Lung (tissue), 12 donors: ENCODE data around the gene PSD2. TPM values are rescaled to one million over a fixed set of nuclear protein-coding genes. Genes with fewer than 3 reads are reported as not detected.

ENCODE experiments used
- ATAC-seq: fragments of 200-7000 bp; cut with Tn5 transposase; one replicate; pipeline ENCODE4 v1.9.1; 2020; ENCODE audit warnings: moderate number of reproducible peaks; ENCODE audit not compliant: insufficient read depth, low FRiP score
- DNase-seq, 3 donors: peaks; one replicate each; pipeline ENCODE4 v3.0.0-alpha.2; 2013 to 2017
- H3K27ac ChIP-seq, 2 donors: one replicate each; pipeline ENCODE4 v1.5.1; 2013; ENCODE audit warnings: mild to moderate bottlenecking in 2 of 2, moderate library complexity in 2 of 2, control low read depth in 1 of 2, inconsistent platforms in 1 of 2, low read depth in 1 of 2, low read length in 1 of 2
- H3K27me3 ChIP-seq, 3 donors: one replicate each; pipeline ENCODE4 v1.5.1; 2013; ENCODE audit warnings: low read length in 2 of 3; ENCODE audit not compliant: control insufficient read depth in 3 of 3, insufficient read depth in 3 of 3
- H3K36me3 ChIP-seq, 4 donors: one replicate each; pipeline ENCODE4 v1.5.1; 2013; ENCODE audit warnings: low read length in 4 of 4, mild to moderate bottlenecking in 1 of 4, moderate library complexity in 1 of 4; ENCODE audit not compliant: control insufficient read depth in 4 of 4, insufficient read depth in 4 of 4
- H3K4me1 ChIP-seq, 5 donors: one replicate each; pipeline ENCODE4 v1.5.1; 2013; ENCODE audit warnings: low read length in 5 of 5, mild to moderate bottlenecking in 2 of 5, moderate library complexity in 1 of 5; ENCODE audit not compliant: control insufficient read depth in 5 of 5, insufficient read depth in 5 of 5
- H3K4me3 ChIP-seq: one replicate; pipeline ENCODE4 v1.5.1; 2013; ENCODE audit warnings: mild to moderate bottlenecking, control low read depth, moderate library complexity
- H3K9ac ChIP-seq, 2 donors: one replicate each; pipeline ENCODE4 v1.5.1; 2013; ENCODE audit warnings: low read length in 2 of 2, control low read depth in 1 of 2; ENCODE audit not compliant: insufficient read depth in 1 of 2
- H3K9me3 ChIP-seq, 4 donors: one replicate each; pipeline ENCODE4 v1.5.1; 2013; ENCODE audit warnings: low read length in 3 of 4, mild to moderate bottlenecking in 1 of 4, moderate library complexity in 1 of 4; ENCODE audit not compliant: control insufficient read depth in 4 of 4, insufficient read depth in 3 of 4
- CTCF ChIP-seq: IDR thresholded peaks from 2 replicates; pipeline ENCODE4 v1.5.1; 2012; ENCODE audit warnings: mild to moderate bottlenecking; ENCODE audit errors: control extremely low read depth, extremely low read depth
- WGBS, 2 donors: extraction: QIAGEN DNeasy Blood & Tissue Kit; methylation state at CpG; one replicate each; pipeline ENCODE4 v1.1.7; 2013; 5-methylcytosine and 5-hydroxymethylcytosine counted together
- polyA plus RNA-seq, 2 donors: library from polyadenylated mRNA; stranded (reverse); fragments of 200-250 nt; gene quantifications; one replicate each; pipeline ENCODE4 v1.2.1, GENCODE V29; 2013
- total RNA-seq, 2 donors: library from RNA; depleted of rRNA in 1 of 2; stranded (reverse); fragments of >200 nt in 1 of 2; gene quantifications; one replicate each; pipeline ENCODE4 v1.2.1, GENCODE V29; 2014 to 2021
- donor health status: control.
- donor health status: control.
- donor health status: Bipolar disorder and iron deficiency.
- donor health status: healthy.
- donor health status: DM: yes; HTN: yes; CAD: no.

PSD2 gene
- total and polyA plus RNA-seq, 4 donors: 0.01 to 0.20 (median 0.05) TPM

DNA sequence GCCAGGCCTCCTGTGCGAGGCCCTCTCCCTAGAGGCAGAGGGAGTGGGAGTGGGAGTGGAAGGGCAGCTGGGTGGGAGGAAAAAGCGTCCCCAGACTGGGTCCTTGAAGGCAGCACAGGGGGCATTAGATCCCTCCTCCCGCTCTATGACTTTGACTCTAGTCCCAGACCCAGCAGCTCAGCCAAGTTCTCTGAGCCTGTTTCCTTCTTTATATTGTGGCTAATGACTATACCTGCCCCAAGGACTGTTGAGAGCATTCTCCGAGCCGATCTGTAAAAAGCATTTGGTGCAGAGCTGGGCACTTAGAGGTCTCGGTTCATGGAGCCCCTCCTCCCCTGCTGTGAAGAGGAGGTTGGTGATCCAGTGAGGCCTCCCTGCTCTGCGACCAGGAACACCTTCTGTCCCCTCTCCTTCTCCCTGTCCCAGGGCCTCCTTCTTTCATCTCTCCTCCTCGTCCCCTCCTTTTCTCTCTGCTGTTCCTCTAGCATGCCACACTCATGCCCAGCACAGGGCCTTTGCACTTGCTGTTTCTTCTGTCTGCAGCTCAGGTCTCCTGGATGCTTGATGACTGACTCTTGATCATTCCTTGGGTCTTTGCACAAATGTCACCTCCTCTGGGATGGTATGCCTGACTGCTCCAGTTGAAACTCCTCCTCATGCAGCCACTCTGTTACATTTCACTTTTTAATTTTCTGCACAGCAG, 23.4 kb upstream of the PSD2 start:
- DNase-seq (no peak), ATAC-seq (no peak)
- 88 to 95% methylated on average over 8 of the region's 8 CpGs for WGBS, 2 donors
- no peak for TF ChIP-seq CTCF
- H3K9ac ChIP-seq: no peak overlapping the region
- no peak overlapping the region for H3K4me3 ChIP-seq
- no peaks in the 10 kb centered on the region for H3K27me3 ChIP-seq
- H3K36me3 ChIP-seq: no peaks in the 10 kb centered on the region
- no peak overlapping the region for H3K27ac ChIP-seq
- peaks cover 0 to 13% (median 0%) of the 10 kb centered on the region in 5 donors for H3K4me1 ChIP-seq
- H3K9me3 ChIP-seq: no peaks in the 10 kb centered on the region

DNA sequence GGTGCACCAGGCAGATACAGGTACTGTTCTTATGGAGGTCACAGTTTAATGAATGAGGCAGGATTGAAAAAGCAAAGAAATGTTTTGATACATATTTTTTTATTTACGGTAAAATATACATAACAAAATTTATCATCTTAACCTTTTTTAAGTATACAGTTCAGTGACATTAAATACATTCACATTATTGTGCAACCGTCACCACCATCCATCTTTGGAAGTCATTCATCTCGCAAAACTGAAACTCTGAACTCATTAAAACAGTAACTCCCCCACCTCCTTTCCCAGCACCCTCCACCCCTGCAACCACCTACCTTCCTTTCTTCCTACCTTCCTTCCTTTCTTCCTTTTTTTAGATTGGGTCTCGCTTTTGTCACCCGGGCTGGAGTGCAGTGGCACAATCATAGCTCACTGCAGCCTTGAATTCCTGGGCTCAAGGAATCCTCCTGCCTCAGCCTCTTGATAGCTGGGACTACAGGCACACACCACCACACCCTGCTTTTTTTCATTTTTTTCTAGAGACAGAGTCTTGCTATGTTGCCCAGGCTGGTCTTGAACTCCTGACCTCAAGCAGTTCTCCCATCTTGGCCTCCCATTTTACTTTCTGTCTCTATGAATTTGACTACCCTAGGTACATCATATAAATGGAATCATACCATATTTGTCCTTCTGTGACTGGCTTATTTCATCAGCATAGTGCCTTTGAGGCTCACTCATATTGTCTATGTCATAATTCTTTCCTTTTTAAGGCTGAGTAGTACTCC, 22.5 kb upstream of the PSD2 start:
- DNase-seq (no peak), ATAC-seq (no peak)
- Histone ChIP-seq H3K9ac (no peak overlapping the region), H3K27me3 (no peaks in the 10 kb centered on the region), H3K36me3 (no peaks in the 10 kb centered on the region), H3K4me1 (peaks cover 0 to 13% (median 0%) of the 10 kb centered on the region in 5 donors), H3K9me3 (no peaks in the 10 kb centered on the region), H3K4me3 (no peak overlapping the region), H3K27ac (no peak overlapping the region)
- no peak for TF ChIP-seq CTCF
- WGBS, 2 donors: 79% methylated on average over 5 of the region's 5 CpGs

DNA sequence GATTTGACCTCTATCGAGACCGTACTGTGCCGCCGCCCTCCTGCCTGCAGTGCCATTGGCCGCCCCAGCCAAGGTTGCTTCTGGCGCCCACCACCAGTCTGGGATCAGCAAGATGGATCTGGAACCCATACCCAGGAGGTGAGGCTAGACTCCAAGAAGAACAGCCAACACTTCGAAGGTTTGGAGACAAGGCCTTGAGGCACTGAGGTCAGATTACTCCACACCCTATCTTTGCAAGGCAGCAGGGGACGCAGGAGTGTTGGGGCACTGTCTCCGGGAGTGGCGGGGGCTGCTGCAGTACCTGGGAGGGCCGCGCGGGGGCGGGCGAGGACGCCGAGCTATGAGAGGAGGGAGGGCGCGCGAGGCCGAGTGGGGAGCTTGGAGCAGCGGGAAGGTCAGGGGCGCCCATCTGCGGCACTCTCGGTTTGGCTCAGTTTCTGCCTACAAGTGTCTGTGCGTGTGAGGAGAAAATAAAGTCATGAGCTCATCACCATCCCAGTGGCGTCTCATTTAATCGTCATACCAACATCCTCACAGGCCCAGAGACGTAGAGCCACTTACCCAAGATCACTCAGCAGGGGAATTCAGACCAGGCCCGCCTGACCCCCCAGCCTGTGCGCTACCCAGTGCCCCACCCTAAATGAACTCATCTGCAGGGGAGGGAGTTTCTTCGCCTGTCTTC, 20.5 kb upstream of the PSD2 start:
- peak; percentile 63 to 78 (median 71) for DNase-seq
- Histone ChIP-seq H3K4me1 (peaks cover 0 to 4% (median 0%) of the 10 kb centered on the region in 5 donors), H3K27ac (no peak overlapping the region), H3K27me3 (no peaks in the 10 kb centered on the region), H3K36me3 (no peaks in the 10 kb centered on the region), H3K9me3 (no peaks in the 10 kb centered on the region), H3K9ac (no peak overlapping the region), H3K4me3 (no peak overlapping the region)
- peak; percentile 71 for TF ChIP-seq CTCF
- 24 to 30% methylated on average over 21 to 32 of the region's 32 CpGs for WGBS, 2 donors
- ATAC-seq: peak; percentile 73
